ENCODE results near the gene POMGNT1. TPM values are rescaled to one million over a fixed set of nuclear protein-coding genes. Genes with fewer than 3 reads are reported as not detected.

Gene POMGNT1
- total RNA-seq, 4 donors from 2014 or later, result 5.6 to 67.2 (median 31.8) TPM

- no peak overlapping the region for H3K4me3 ChIP-seq
- intact Hi-C loops (cut with DNase I; ENCODE audit: low total_unique reads), result no loop called here
- H3K9me3 ChIP-seq, result no peaks in the 10 kb centered on the region
- H3K36me3 ChIP-seq, result no peaks in the 10 kb centered on the region
- H3K27me3 ChIP-seq, result no peaks in the 10 kb centered on the region
- no peak overlapping the region for H3K27ac ChIP-seq
- no peak for TF ChIP-seq CTCF (IDR thresholded peaks at IDR 0.05)
- no peak for TF ChIP-seq POLR2A (IDR thresholded peaks at IDR 0.05)
- DNase-seq, result no peak
- no peaks in the 10 kb centered on the region for H3K4me1 ChIP-seq
Measured at GRCh38 chr1:46221749-46222148, 23.5 kb upstream of the POMGNT1 start.

DNA sequence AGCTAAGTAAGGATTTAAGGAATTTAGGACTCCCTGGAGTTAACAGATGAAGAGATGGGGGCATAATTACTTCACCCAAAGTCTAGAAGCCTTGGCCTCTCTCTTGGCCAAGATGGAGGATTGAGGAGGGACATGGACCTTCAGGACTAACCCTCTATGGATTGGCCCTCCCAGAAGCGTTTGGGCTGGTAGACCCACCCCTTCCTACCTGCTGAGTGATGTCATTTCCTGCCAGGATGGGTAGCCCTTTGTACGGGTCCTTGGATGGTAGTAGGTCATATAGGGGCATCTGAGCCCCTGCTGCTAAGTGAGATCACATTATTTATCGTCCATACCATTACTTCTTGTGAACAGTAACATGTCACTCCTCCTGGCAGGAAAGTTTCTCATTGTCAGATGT, 22.6 kb upstream of the POMGNT1 start:
- Histone ChIP-seq H3K4me3 (no peak overlapping the region), H3K27me3 (no peaks in the 10 kb centered on the region), H3K9me3 (no peaks in the 10 kb centered on the region), H3K36me3 (no peaks in the 10 kb centered on the region), H3K4me1 (no peaks in the 10 kb centered on the region), H3K27ac (no peak overlapping the region)
- no peak for TF ChIP-seq POLR2A (IDR thresholded peaks at IDR 0.05)
- no peak for TF ChIP-seq CTCF (IDR thresholded peaks at IDR 0.05)
- DNase-seq, result no peak
- intact Hi-C loops (cut with DNase I; ENCODE audit: low total_unique reads), result no loop called here

GRCh38 chr1:46219551-46220520, 21.6 kb upstream of the POMGNT1 start:
- intact Hi-C loops (cut with DNase I; ENCODE audit: low total_unique reads), result no loop called here
- H3K27ac ChIP-seq, result no peak overlapping the region
- no peaks in the 10 kb centered on the region for H3K36me3 ChIP-seq
- TF ChIP-seq POLR2A (IDR thresholded peaks at IDR 0.05), result no peak
- no peak for TF ChIP-seq CTCF (IDR thresholded peaks at IDR 0.05)
- H3K4me3 ChIP-seq, result no peak overlapping the region
- H3K9me3 ChIP-seq, result no peaks in the 10 kb centered on the region
- H3K4me1 ChIP-seq, result no peaks in the 10 kb centered on the region
- H3K27me3 ChIP-seq, result no peaks in the 10 kb centered on the region
- DNase-seq, result no peak

GRCh38 chr1:46218443-46218842, 20.2 kb upstream of the POMGNT1 start:
- intact Hi-C loops (cut with DNase I; ENCODE audit: low total_unique reads), result no loop called here
- H3K4me1 ChIP-seq, result no peaks in the 10 kb centered on the region
- no peaks in the 10 kb centered on the region for H3K36me3 ChIP-seq
- H3K4me3 ChIP-seq, result no peak overlapping the region
- TF ChIP-seq POLR2A (IDR thresholded peaks at IDR 0.05), result no peak
- no peaks in the 10 kb centered on the region for H3K27me3 ChIP-seq
- no peaks in the 10 kb centered on the region for H3K9me3 ChIP-seq
- no peak overlapping the region for H3K27ac ChIP-seq
- no peak for DNase-seq

DNA sequence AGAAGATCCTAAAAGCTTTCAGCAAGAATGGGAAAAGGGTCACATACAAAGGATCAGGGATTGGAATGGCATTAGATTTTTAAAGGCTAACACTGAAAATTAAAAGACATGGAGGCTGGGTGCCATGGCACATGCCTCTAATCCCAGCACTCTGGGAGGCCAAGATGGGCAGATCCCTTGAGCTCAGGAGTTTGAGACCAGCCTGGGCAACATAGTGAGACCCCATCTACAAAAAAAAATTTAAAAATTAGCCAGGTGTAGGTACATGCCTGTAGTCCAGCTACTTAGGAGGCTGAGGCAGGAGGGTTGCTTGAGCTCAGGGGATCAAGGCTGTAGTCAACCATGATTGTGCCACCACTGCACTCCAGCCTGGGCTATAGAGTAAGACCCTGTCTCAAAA, 17.3 kb upstream of the POMGNT1 start:
- DNase-seq, result no peak
- no peaks in the 10 kb centered on the region for H3K36me3 ChIP-seq
- intact Hi-C loops (cut with DNase I; ENCODE audit: low total_unique reads), result no loop called here
- H3K4me1 ChIP-seq, result no peaks in the 10 kb centered on the region
- H3K27ac ChIP-seq, result no peak overlapping the region
- H3K27me3 ChIP-seq, result no peaks in the 10 kb centered on the region
- H3K9me3 ChIP-seq, result no peaks in the 10 kb centered on the region
- TF ChIP-seq CTCF (IDR thresholded peaks at IDR 0.05) (no peak), POLR2A (IDR thresholded peaks at IDR 0.05) (no peak)
- no peak overlapping the region for H3K4me3 ChIP-seq
